Measurements from ENCODE around the gene PSME2. TPM values are rescaled to one million over a fixed set of nuclear protein-coding genes. Genes with fewer than 3 reads are reported as not detected.

Gene PSME2
- total and polyA plus RNA-seq, 10 of the 15 experiments (the other 5 are each of a cell fraction or from before 2014, with no cell fraction given): 510 to 3,542 (median 913) TPM

DNA sequence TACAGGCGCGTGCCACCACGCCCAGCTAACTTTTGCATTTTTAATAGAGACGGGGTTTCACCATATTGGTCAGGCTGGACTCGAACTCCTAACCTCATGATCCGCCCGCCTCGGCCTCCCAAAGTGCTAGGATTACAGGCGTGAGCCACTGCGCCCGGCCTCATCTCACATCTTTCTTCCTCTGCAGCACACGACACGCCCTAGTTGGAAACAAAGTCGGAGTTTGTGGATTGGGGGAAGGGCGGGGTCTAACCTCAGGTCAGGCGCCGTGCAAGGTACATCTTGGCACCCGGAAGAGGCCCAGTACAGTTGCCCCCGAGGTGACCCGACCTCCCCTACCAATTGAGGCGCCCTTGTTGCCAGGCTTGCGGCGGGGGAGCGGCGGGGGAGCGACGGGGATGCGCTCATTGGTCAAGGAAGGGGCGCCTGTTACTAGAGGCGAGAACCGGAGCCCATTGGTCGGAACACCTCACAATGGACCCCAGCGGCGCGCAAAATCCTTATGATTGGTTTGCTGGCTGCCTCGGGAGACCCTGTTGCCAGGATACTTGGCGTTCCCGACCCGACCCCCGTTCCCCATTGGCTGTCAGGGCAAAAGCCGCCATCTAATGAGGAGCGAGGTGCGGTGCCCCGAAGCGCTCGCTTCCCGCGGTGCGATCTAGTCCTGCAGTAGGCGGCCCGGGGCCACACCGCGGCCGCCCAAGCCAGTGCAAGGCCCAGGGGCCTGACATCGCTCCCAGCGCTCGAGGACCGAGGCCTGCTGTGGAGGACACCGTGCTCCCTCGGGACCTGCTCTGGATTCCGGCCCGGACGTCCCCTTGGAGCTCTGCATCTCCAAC, 25.2 kb upstream of the PSME2 start, which contains the start of gene REC8 (continued):
- TF ChIP-seq, protein P1, sequence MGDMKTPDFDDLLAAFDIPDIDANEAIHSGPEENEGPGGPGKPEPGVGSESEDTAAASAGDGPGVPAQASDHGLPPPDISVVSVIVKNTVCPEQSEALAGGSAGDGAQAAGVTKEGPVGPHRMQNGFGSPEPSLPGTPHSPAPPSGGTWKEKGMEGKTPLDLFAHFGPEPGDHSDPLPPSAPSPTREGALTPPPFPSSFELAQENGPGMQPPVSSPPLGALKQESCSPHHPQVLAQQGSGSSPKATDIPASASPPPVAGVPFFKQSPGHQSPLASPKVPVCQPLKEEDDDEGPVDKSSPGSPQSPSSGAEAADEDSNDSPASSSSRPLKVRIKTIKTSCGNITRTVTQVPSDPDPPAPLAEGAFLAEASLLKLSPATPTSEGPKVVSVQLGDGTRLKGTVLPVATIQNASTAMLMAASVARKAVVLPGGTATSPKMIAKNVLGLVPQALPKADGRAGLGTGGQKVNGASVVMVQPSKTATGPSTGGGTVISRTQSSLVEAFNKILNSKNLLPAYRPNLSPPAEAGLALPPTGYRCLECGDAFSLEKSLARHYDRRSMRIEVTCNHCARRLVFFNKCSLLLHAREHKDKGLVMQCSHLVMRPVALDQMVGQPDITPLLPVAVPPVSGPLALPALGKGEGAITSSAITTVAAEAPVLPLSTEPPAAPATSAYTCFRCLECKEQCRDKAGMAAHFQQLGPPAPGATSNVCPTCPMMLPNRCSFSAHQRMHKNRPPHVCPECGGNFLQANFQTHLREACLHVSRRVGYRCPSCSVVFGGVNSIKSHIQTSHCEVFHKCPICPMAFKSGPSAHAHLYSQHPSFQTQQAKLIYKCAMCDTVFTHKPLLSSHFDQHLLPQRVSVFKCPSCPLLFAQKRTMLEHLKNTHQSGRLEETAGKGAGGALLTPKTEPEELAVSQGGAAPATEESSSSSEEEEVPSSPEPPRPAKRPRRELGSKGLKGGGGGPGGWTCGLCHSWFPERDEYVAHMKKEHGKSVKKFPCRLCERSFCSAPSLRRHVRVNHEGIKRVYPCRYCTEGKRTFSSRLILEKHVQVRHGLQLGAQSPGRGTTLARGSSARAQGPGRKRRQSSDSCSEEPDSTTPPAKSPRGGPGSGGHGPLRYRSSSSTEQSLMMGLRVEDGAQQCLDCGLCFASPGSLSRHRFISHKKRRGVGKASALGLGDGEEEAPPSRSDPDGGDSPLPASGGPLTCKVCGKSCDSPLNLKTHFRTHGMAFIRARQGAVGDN (IDR thresholded peaks at IDR 0.05): peak; percentile 19; the same call in 1 of the 2 replicates
- TF ChIP-seq GATAD2B (conservative IDR thresholded peaks at IDR 0.05; ENCODE audit: low read depth): peak; percentile 41; the same call in 1 of the 2 replicates
- TF ChIP-seq NR2C2 (IDR thresholded peaks at IDR 0.05; ENCODE audit: borderline replicate concordance, control insufficient read depth, insufficient read length, low read depth): no peak
- peak in 1 of 2 experiments; percentile 24; a peak in 1 of 3 replicates for TF ChIP-seq EGR1 (IDR thresholded peaks at IDR 0.05; ENCODE audit: borderline replicate concordance in 1 of 2, low read depth in 2 of 2, low read length in 2 of 2)
- TF ChIP-seq, protein P2, sequence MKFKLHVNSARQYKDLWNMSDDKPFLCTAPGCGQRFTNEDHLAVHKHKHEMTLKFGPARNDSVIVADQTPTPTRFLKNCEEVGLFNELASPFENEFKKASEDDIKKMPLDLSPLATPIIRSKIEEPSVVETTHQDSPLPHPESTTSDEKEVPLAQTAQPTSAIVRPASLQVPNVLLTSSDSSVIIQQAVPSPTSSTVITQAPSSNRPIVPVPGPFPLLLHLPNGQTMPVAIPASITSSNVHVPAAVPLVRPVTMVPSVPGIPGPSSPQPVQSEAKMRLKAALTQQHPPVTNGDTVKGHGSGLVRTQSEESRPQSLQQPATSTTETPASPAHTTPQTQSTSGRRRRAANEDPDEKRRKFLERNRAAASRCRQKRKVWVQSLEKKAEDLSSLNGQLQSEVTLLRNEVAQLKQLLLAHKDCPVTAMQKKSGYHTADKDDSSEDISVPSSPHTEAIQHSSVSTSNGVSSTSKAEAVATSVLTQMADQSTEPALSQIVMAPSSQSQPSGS (IDR thresholded peaks at IDR 0.05; ENCODE audit: low read length): 0 out of 2 replicates have a peak, but pooled peaks have one; percentile 24
- TF ChIP-seq, protein P3, sequence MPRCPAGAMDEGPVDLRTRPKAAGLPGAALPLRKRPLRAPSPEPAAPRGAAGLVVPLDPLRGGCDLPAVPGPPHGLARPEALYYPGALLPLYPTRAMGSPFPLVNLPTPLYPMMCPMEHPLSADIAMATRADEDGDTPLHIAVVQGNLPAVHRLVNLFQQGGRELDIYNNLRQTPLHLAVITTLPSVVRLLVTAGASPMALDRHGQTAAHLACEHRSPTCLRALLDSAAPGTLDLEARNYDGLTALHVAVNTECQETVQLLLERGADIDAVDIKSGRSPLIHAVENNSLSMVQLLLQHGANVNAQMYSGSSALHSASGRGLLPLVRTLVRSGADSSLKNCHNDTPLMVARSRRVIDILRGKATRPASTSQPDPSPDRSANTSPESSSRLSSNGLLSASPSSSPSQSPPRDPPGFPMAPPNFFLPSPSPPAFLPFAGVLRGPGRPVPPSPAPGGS (IDR thresholded peaks at IDR 0.05; ENCODE audit: borderline replicate concordance, insufficient read depth, low read depth, low read length, poor library complexity, severe bottlenecking): peak; percentile 70
- TF ChIP-seq BCL11A (IDR thresholded peaks at IDR 0.05; ENCODE audit: low read depth, low read length): 0 out of 2 replicates have a peak, but pooled peaks have one; percentile 32
- TF ChIP-seq FOXK2 (IDR thresholded peaks at IDR 0.05): peak; percentile 12; the same call in 1 of the 2 replicates
- no peak for TF ChIP-seq CBFB (IDR thresholded peaks at IDR 0.05; ENCODE audit: low read depth)
- TF ChIP-seq, protein P4, sequence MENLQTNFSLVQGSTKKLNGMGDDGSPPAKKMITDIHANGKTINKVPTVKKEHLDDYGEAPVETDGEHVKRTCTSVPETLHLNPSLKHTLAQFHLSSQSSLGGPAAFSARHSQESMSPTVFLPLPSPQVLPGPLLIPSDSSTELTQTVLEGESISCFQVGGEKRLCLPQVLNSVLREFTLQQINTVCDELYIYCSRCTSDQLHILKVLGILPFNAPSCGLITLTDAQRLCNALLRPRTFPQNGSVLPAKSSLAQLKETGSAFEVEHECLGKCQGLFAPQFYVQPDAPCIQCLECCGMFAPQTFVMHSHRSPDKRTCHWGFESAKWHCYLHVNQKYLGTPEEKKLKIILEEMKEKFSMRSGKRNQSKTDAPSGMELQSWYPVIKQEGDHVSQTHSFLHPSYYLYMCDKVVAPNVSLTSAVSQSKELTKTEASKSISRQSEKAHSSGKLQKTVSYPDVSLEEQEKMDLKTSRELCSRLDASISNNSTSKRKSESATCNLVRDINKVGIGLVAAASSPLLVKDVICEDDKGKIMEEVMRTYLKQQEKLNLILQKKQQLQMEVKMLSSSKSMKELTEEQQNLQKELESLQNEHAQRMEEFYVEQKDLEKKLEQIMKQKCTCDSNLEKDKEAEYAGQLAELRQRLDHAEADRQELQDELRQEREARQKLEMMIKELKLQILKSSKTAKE (IDR thresholded peaks at IDR 0.05; ENCODE audit: low read depth, poor library complexity, severe bottlenecking): no peak
- peak; percentile 52; the same call in 1 of the 2 replicates for TF ChIP-seq MXI1 (IDR thresholded peaks at IDR 0.05; ENCODE audit: low read depth, low read length)
- peak; percentile 8 to 69; a peak in 2 of 4 replicates for TF ChIP-seq BHLHE40 (IDR thresholded peaks at IDR 0.05; ENCODE audit: borderline replicate concordance in 1 of 2, low read depth in 2 of 2, low read length in 1 of 2)
- TF ChIP-seq, protein P5, sequence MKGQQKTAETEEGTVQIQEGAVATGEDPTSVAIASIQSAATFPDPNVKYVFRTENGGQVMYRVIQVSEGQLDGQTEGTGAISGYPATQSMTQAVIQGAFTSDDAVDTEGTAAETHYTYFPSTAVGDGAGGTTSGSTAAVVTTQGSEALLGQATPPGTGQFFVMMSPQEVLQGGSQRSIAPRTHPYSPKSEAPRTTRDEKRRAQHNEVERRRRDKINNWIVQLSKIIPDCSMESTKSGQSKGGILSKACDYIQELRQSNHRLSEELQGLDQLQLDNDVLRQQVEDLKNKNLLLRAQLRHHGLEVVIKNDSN (IDR thresholded peaks at IDR 0.05; ENCODE audit: borderline replicate concordance, extremely low read length, insufficient read depth, low read depth, low read length): no peak
- peak; percentile 82 for TF ChIP-seq SP1 (IDR thresholded peaks at IDR 0.05; ENCODE audit: low read depth, low read length)
- peak; percentile 88 for TF ChIP-seq NR2F1 (conservative IDR thresholded peaks at IDR 0.05)
- TF ChIP-seq, protein P6, sequence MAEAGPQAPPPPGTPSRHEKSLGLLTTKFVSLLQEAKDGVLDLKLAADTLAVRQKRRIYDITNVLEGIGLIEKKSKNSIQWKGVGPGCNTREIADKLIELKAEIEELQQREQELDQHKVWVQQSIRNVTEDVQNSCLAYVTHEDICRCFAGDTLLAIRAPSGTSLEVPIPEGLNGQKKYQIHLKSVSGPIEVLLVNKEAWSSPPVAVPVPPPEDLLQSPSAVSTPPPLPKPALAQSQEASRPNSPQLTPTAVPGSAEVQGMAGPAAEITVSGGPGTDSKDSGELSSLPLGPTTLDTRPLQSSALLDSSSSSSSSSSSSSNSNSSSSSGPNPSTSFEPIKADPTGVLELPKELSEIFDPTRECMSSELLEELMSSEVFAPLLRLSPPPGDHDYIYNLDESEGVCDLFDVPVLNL (IDR thresholded peaks at IDR 0.05; ENCODE audit: low read depth, low read length): peak; percentile 72
